DMS53 (cell line): Measurements from ENCODE around the gene NCAN.

Source experiments
- DNase-seq: peaks from one replicate; lab custom pipeline; 2025; lab: John Stamatoyannopoulos, UW

The NCAN gene

DNA sequence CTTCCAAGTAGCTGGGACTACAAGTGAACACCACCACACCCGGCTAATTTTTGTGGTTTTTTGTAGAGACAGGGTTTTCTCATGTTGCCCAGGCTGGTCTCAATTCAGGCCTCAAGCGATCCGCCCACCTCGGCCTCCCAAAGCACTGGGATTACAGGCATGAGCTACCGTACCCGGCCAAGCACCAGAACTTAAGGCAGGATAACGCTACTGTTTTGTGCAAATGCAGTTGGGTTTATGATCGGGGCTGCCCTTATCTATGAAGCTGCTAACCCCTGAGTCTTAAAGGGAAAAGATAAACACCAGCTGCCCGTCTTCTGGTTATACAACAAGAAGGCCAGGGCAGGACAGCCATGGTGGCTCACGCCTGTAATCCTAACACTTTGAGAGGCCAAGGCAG lies 73.9 kb downstream of the NCAN start:
- DNase-seq: no peak

DNA sequence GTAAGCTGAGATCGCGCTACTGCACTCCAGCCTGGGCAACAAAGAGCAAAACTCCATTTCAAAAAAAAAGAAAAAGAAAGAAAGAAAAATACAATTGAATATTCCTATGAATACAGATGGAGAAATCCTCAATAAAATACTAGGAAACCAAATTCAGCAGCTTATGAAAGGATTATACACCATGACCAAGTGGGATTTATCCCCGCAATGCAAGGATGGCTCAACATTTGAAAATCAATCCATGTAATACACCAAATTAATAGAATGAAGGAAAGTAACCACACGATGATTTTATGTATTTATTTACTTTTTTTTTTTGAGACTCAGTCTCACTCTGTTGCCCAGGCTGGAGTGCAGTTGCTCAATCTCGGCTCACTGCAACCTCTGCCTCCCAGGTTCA lies 80.8 kb downstream of the NCAN start:
- DNase-seq: no peak

DNA sequence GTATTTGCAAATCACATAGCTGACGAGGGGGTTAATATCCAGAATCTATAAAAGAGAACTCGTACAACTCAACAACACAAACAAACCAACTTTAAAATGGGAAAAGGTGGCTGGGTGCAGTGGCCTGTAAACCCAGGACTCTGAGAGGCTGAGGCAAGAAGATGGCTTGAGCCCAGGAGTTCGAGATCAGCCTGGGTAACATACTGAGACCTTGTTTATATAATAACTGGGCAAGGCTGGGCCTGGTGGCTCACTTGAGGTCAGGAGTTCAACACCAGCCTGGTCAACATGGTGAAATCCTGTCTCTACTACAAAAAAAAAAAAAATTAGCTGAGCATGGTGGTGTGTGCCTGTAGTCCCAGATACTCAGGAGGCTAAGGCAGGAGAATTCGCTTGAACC lies 83.2 kb downstream of the NCAN start:
- DNase-seq: no peak

DNA sequence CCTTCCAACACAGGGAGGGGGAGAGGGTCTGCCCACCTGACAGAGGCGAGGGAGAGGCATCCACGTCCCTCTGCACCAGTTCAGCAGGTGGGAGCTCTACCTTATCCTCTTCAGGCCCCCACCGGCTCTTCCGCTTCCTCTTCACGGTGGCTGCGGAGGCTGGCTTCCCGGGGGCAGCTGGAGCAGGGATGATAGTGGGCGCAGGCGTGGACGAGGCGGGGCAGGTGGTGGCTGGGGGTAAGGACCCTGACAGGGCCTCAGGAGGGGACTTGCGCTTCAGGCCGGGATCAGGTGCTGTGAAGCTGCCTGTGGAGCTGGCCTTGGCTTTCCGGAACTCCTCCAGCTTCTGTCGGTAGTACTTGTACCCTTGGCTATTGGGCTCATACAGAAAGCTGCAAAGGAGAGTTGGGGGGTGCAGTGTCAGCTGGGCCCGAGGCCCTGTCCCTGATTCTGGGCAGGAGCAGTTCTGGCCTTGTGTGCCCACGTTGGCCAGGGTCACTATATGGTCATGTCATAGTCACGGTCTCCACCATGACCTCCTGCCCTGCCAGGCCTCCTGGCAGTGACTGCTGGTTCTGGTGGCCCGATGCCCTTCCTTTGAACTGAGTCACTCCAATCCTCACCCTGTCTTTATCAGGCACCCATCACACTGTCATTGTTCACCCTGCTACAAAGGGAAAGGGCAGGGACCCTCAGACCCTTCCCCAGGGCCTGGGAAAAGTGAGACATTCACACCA lies 85.4 kb downstream of the NCAN start:
- DNase-seq: no peak

DNA sequence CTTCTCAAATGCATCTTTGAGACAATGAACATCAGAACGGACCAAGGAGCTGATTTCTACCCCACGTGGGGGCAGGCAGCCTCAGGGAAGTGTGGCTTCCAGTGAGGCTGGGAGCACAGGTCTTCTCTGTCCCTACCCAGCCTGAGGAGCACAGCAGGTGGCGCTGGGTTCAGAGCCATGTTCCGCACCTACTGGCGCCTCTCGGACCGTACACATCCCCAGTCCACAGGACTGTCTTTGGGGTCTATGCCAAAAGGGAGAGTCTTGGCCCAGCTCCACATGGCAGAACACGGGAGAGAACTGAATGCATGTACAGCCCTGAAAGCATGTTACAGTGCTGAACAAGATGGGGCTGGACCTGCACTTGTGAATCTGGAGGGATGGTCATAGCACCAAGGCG lies 86.0 kb downstream of the NCAN start:
- DNase-seq: no peak

DNA sequence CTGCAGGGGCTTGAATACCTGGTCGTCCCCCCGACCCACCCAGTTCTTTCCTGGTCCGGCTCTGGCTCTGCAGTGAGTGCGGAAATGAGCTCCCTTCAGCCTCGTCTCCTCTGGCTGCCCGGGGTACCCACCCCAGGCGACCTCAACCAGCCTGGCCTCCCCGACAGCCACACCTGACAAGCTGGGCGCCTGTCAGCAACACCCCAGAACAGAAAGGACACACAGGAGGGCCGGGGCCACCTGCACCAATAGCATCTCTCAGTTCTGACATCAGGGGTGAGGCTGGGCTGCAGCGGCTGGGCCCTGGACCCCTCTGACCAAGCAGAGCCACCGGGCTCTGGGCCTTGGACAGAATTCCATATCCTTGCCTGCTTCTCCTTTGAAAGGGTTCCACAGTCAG lies 88.9 kb downstream of the NCAN start:
- DNase-seq: no peak
